ENCODE measurements around the gene EID2B.

EID2B gene

DNA sequence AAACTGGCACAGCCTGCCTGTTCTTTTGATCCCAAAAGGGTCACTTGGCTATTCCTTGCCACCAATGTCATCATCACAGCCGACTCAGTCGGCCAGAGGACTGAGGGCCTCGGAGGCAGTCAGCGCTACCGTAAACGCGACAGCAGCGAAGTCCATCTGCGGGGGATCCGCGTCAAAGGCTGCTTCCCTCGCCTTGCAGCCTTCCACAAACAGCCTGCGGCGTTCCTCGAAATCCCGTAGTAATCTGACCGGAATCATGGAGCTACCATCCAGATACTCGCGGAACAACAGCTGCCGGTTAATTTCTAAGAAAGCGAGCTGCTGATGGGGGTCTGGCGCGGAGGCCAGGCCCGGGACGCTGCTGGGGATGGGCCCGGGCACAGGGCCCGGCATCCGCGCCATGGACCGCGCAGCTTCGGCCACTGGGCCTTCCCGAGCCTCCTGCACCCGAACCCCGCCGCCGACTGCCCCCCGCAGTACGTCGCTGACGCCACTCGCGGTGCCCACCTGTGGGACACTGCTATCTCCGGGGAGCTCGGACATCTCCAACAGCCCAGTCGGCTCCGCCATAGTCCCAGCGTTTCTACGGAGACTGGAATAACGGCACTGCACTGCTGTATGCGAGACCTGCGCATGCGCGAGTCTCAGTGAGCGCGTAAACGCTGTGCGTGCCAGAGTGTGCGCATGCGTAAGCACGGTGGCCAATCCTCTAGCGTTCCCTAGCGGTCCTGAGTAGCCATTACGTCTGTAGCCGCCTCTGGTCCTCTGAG is at the start of gene EID2B:
Gene EID2B, minus strand, starts transcription at position 620 of the 770 bp plus-strand sequence. Its CDS starts 50 bp downstream, at position 570.
- no peak for FAIRE-seq

DNA sequence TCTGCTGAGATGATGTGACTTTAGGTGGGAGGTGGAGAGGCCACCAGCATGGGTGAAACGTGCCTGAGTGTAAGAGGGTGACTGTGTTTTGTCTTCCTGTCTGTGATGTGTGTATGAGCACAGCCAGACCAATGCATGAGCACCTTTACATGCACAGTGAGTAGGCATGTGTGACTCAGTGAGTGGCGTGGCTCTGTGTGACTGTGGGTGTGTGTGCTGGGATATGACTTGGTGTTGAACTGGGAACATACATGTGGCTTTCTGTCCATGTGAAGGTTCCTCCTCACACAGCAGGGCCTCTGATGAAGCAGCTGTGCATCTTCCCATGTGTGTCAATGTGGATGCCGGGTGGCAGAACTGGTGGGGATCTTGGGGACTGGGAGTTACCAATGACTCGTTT is 49.8 kb upstream of the EID2B start:
- no peak for FAIRE-seq

DNA sequence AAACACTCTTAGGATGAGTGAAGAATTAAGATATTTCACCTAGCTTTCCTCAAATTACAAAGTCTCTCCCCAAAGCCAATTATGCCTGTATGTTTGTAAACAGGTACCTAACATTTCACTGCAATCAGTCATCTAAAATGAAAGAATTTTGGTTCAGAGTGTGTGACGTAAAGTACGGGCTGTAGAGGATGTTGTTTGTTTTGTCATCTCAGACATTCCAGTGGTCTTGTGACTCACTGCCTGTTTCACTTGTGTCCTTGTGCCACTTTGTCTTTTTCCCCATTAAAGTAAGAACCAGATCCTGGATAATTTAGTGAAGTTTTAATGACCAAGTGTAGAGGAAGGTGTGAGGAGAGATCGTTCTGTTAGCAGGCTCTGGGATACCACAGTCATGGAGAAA is 36.0 kb upstream of the EID2B start:
- FAIRE-seq, result no peak

- FAIRE-seq, result no peak
Observed at GRCh38 chr19:39566064-39566463, 33.4 kb upstream of the EID2B start.

GRCh38 chr19:39563408-39563807 is 30.8 kb upstream of the EID2B start:
- FAIRE-seq, result no peak

DNA sequence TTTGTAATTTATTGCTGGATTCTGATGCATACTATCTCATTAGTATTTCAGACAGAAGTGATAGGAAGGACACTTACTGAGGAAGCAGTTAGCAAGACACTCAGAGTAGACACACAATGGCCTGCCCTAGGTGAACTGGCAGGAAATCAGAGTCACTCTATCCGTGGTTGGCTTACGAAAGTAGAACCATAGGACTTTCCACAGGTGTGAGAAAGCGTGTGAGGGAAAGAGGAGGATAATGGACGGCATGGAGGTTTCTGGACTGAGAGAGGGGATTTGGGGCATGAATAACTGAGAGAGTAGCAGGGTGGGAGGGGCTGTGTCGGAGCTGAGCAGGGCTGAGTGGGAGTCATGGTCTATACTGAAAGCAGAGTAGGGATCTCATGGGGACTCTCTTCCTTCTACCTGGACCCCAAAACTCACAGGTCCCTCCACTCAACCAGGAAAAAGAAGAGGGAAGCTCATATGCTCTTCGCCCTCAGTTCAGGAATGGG is 26.0 kb upstream of the EID2B start:
- FAIRE-seq, result no peak

DNA sequence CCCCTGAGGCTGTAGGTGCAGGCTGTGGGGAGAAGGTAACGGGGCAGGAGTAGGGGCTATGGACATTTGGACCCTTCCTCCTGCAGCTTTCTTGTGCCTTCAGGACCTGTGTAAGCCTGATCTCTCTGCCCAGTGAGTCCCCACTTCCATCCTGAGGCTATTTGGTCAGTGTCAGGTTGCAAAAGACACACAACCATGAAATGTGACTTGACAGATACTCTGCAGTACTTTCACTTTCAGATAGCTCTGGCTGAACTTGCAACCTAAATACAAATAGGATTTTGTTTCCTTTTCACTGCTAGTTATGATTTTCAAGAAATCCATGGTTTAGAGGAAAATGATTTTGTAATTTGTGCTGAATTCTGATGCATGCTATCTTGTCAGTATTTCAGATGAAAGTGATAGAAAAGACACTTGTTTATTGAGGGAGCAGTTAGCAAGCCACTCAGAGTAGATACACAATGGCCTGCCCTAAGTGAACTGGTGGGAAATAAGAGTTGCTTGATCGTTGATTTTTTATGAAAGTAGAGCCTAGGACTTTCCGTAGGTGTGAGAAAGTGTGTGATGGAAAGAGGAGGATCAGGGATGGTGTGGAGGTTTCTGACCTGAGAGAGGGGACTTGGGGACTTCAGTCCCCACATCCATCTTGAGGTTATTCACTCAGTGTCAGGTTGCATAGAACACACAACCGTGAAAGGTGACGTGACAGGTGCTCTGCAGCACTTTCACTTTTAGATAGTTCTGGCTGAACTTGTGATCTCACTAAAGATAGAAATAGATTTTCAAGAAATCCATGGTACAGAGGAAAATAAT is 25.4 kb upstream of the EID2B start:
- FAIRE-seq, result no peak

DNA sequence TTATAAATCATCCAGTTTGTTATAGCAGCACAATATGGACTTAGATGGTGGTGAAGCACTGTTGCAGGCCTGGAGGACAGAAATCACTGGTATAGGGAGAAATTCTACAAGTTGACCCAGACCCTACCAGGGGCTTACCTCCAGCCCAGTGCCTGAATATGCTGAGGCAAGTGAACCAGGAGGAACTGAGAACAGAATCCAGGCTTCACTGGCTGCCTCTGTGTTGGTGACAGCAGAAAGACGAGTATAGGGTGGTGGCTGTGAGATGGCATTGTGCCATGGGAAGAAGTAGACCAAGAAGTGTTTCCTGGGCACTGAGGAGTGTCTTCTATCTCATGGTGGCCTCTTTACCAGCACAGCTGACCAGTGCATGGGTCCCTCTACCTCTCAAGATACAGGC is 23.2 kb upstream of the EID2B start:
- no peak for FAIRE-seq

DNA sequence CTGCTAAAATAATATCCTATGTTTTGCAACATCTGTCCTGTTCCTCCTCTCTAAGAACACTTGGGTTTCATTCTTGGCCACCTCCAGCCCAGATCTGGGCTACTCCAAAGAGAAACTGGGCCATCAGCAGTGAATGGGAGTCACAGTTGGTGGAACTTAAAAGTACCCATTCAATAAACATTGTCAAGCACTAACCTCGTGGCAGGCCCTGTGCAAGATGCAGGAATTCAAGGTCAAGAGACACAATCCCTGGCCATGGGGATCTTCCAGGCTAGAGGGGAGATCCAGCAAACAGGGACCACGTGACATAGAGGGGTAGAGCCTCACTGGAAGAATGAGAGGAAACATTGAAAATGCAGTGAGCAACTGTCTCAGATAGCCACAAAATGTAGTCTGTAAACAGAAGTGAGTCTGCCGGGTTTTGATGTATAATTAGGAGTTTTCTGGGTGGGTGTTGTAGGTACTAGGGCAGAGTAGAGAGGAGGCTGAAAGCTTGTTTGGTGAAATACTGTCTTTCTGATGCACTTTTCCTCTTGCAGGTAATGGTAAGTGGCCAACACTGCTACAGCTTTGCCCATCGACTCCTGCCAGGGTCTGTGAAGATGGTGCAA is 22.2 kb upstream of the EID2B start:
- FAIRE-seq, result no peak

DNA sequence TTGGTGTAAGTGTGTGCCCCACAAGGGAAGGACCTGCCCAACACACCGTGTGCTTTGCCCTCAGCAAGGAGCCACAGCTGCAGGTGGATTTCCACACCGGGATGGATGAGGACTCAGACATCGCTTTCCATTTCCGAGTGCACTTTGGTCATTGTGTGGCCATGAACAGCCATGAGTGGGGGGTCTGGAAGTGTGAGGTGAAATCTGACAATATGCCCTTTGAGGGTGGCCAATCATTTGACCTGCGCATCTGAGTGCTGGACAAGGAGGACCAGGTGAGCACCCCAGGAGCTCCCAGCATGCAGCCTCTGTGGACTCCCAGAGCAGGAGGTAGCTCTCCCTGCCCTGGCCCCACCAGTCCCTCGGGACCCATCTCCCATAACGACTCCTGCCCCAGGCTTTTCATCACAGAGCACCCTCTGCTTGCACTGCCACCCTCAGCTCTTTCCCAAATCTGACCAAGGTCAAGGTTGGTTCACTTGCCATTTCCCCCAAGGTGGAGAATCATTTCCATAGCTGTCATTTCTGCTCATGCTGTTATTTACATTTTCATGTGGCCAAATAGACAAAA is 20.5 kb upstream of the EID2B start:
- no peak for FAIRE-seq

DNA sequence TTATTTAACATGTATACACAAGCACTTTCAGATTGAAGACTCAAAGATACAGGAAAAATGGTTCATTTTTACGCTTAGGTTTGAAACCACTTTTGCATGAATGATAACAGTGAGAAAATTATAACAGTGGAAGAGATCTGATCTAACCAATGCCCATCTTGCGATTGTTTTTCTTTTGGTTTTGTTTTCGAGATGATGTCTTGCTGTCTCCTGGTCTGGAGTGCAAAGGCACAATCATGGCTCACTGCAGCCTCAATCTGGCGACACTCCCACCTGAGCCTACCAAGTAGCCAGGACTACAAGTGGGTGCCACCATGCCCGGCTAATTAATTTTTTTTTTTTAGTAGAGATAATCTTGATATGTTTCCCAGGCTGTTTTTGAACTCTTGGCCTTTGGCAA is 17.5 kb upstream of the EID2B start:
- FAIRE-seq, result no peak

GRCh38 chr19:39546599-39546998 is 13.9 kb upstream of the EID2B start:
- FAIRE-seq, result no peak

GRCh38 chr19:39544911-39545310 is 12.3 kb upstream of the EID2B start:
- FAIRE-seq, result no peak

- no peak for FAIRE-seq
Observed at GRCh38 chr19:39544226-39544903, 11.7 kb upstream of the EID2B start.

- FAIRE-seq, result no peak
Observed at GRCh38 chr19:39543477-39543857, 10.8 kb upstream of the EID2B start.

GRCh38 chr19:39542206-39542605 is 9.6 kb upstream of the EID2B start:
- FAIRE-seq, result no peak

- no peak for FAIRE-seq
Observed at GRCh38 chr19:39540333-39540673, 7.7 kb upstream of the EID2B start.

- peak; percentile 85 for FAIRE-seq
Observed at GRCh38 chr19:39539518-39540332, 7.1 kb upstream of the EID2B start, which contains the start of gene EID2. TSS of gene EID2 (minus strand) at chr19:39540161. CDS start at chr19:39540079, 82 bp downstream.

DNA sequence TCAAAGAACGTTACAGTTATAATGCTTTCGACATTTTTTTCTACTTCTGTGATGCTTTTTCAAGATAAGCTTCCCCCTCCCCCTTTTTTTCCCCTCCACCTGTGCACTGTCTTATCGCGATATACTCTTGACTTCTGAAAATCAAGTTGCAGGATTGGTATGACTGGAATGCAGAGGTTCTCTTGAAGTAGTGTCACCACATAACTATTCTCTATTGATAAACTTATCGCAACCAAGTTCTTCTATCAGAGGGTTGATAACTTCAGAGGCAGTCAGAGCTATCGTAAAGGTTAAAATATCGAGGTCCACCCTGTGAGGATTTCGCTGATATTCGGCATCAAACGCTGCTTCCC is 6.5 kb upstream of the EID2B start:
- FAIRE-seq, result no peak

- FAIRE-seq, result no peak
Observed at GRCh38 chr19:39533791-39534190, 1.1 kb upstream of the EID2B start.

GRCh38 chr19:39533003-39533512 is 406 bp upstream of the EID2B start:
- FAIRE-seq, result no peak

GRCh38 chr19:39531834-39532232 is 819 bp downstream of the EID2B start:
- no peak for FAIRE-seq
